Mammary epithelial cell (primary cell): Measurements from ENCODE around the gene UBE2J1.

Source experiments
- CTCF ChIP-seq, 2 donors: IDR thresholded peaks in 1 of 2; conservative IDR thresholded peaks in 1 of 2; 2 replicates each; pipeline ENCODE4 v1.5.1; 2011 to 2012; ENCODE audit warnings: inconsistent platforms in 2 of 2, low read length in 2 of 2, mild to moderate bottlenecking in 2 of 2, control low read depth in 1 of 2, low read depth in 1 of 2; ENCODE audit not compliant: insufficient read depth in 1 of 2; ENCODE audit errors: extremely low read depth in 1 of 2
- EZH2 ChIP-seq: IDR thresholded peaks from 2 replicates; pipeline ENCODE4 v1.6.1; 2012; ENCODE audit warnings: low read length, inconsistent platforms, borderline replicate concordance

GRCh38 chr6:89361171-89361570, 8.6 kb upstream of the UBE2J1 start:
- TF ChIP-seq CTCF (conservative IDR thresholded peaks at IDR 0.05 in 1 of 2, IDR thresholded peaks at IDR 0.05 in 1 of 2; ENCODE audit: extremely low read depth in 1 of 2, insufficient read depth in 1 of 2, low read depth in 1 of 2, low read length in 2 of 2) (no peak), EZH2 (no peak)
